ENCODE data around the gene FCER1G.

FCER1G gene

GRCh38 chr1:161189036-161189435 lies 26.1 kb upstream of the FCER1G start:
- DNase-seq = no peak

GRCh38 chr1:161190962-161191521 lies 24.1 kb upstream of the FCER1G start:
- no peak for DNase-seq

- no peak for DNase-seq
Observed at GRCh38 chr1:161191971-161192370, 23.1 kb upstream of the FCER1G start.

GRCh38 chr1:161192476-161193465 lies 22.3 kb upstream of the FCER1G start:
- peak; percentile 13 to 14 for DNase-seq

GRCh38 chr1:161193561-161194235 lies 21.4 kb upstream of the FCER1G start:
- DNase-seq = no peak

- DNase-seq = no peak
Observed at GRCh38 chr1:161195171-161195570, 19.9 kb upstream of the FCER1G start.

GRCh38 chr1:161196111-161196510 lies 19.0 kb upstream of the FCER1G start:
- no peak for DNase-seq

GRCh38 chr1:161196521-161197451 lies 18.3 kb upstream of the FCER1G start:
- no peak for DNase-seq

- no peak for DNase-seq
Observed at GRCh38 chr1:161197560-161198193, 17.4 kb upstream of the FCER1G start.

GRCh38 chr1:161198194-161198896 lies 16.8 kb upstream of the FCER1G start:
- no peak for DNase-seq

- no peak for DNase-seq
Observed at GRCh38 chr1:161198897-161199431, 16.1 kb upstream of the FCER1G start, which contains the start of gene ADAMTS4. TSS of gene ADAMTS4 (minus strand) at chr1:161199054. CDS start at chr1:161198627, 427 bp downstream.

GRCh38 chr1:161199506-161200139 lies 15.5 kb upstream of the FCER1G start:
- DNase-seq = no peak

GRCh38 chr1:161200421-161200991 lies 14.6 kb upstream of the FCER1G start:
- DNase-seq = no peak

GRCh38 chr1:161200992-161201835 lies 13.9 kb upstream of the FCER1G start:
- DNase-seq = no peak

- peak; percentile 98 for DNase-seq
Observed at GRCh38 chr1:161201836-161202712, 13.0 kb upstream of the FCER1G start, which contains the start of gene NDUFS2. TSS of gene NDUFS2 (plus strand) at chr1:161202367. CDS start at chr1:161202386, 19 bp downstream.

- DNase-seq = no peak
Observed at GRCh38 chr1:161206411-161207140, 8.5 kb upstream of the FCER1G start.

GRCh38 chr1:161207173-161207572 lies 7.9 kb upstream of the FCER1G start:
- DNase-seq = no peak

All from NCI-H1930 (cell line).